Neural cell (in vitro differentiated cells): ENCODE measurements around the gene FAF1. TPM values are rescaled to one million over a fixed set of nuclear protein-coding genes. Genes with fewer than 3 reads are reported as not detected.

Experiments used
- H2AFZ ChIP-seq: fragments of 200-600, 300-800 bp; sonication (generic), shearing (Covaris generic); 2 replicates; pipeline ENCODE4 v1.6.0; 2014; ENCODE audit warnings: low read depth, mild to moderate bottlenecking, antibody characterized with exemption, low read length, moderate library complexity
- H3F3A ChIP-seq: fragments of 200-600 bp; shearing (Covaris generic); 2 replicates; pipeline ENCODE4 v1.6.1; 2016; ENCODE audit warnings: mild to moderate bottlenecking, moderate library complexity, mixed read lengths, antibody characterized with exemption, low read length; ENCODE audit not compliant: insufficient read depth, poor library complexity, severe bottlenecking
- H3K27ac ChIP-seq: fragments of 200-600, 300-800 bp; sonication (generic), shearing (Covaris generic); 2 replicates; pipeline ENCODE4 v1.5.1; 2014; ENCODE audit warnings: mild to moderate bottlenecking, low read length, moderate library complexity
- H3K27me3 ChIP-seq: fragments of 300-800, 200-600 bp; sonication (generic), shearing (Covaris generic); 2 replicates; pipeline ENCODE4 v1.6.0; 2014; ENCODE audit warnings: mild to moderate bottlenecking, low read depth, low read length, moderate library complexity; ENCODE audit not compliant: insufficient read depth
- H3K36me3 ChIP-seq: fragments of 300-800, 200-600 bp; sonication (generic), shearing (Covaris generic); 2 replicates; pipeline ENCODE4 v1.5.1; 2014; ENCODE audit warnings: mild to moderate bottlenecking, antibody characterized with exemption, low read length, moderate library complexity; ENCODE audit not compliant: insufficient read depth
- H3K4me2 ChIP-seq: fragments of 300-800, 200-600 bp; sonication (generic), shearing (Covaris generic); 2 replicates; pipeline ENCODE4 v1.6.0; 2014; ENCODE audit warnings: mild to moderate bottlenecking, low read length
- H3K4me3 ChIP-seq: fragments of 300-800, 200-600 bp; sonication (generic), shearing (Covaris generic); 2 replicates; pipeline ENCODE4 v1.5.1; 2014; ENCODE audit warnings: mild to moderate bottlenecking, low read length, moderate library complexity
- H3K79me2 ChIP-seq: fragments of 200-600 bp; shearing (Covaris generic); replicated peaks from 2 replicates; pipeline ENCODE4 v1.6.0; 2014; ENCODE audit warnings: mild to moderate bottlenecking, low read length, moderate library complexity; ENCODE audit not compliant: insufficient read depth
- H3K9ac ChIP-seq: fragments of 300-800, 200-600 bp; sonication (generic), shearing (Covaris generic); 2 replicates; pipeline ENCODE4 v1.6.1; 2016; ENCODE audit warnings: mild to moderate bottlenecking, low read length, mixed read lengths
- H3K9me2 ChIP-seq: fragments of 200-600 bp; shearing (Covaris generic); 2 replicates; pipeline ENCODE4 v1.6.1; 2016; ENCODE audit warnings: mild to moderate bottlenecking, low read length, mixed read lengths; ENCODE audit not compliant: insufficient read depth
- H3K9me3 ChIP-seq: fragments of 200-600, 300-800 bp; sonication (generic), shearing (Covaris generic); 2 replicates; pipeline ENCODE4 v1.6.1; 2016; ENCODE audit warnings: mild to moderate bottlenecking, mixed run types, low read length, moderate library complexity, mixed read lengths
- H4K20me1 ChIP-seq: fragments of 200-600 bp; shearing (Covaris generic); 2 replicates; pipeline ENCODE4 v1.6.1; 2016; ENCODE audit warnings: mild to moderate bottlenecking, mixed run types; ENCODE audit not compliant: insufficient read depth
- CTCF ChIP-seq: fragments of 450-650 bp; IDR thresholded peaks from 2 replicates; pipeline ENCODE4 v1.5.1; 2014; ENCODE audit warnings: antibody characterized with exemption, mild to moderate bottlenecking, moderate library complexity; ENCODE audit not compliant: poor library complexity, severe bottlenecking
- EP300 ChIP-seq: fragments of 450-650 bp; conservative IDR thresholded peaks from 2 replicates; pipeline ENCODE4 v1.6.1; 2014; ENCODE audit warnings: antibody characterized with exemption, mild to moderate bottlenecking, moderate library complexity; ENCODE audit not compliant: poor library complexity, severe bottlenecking
- EZH2 ChIP-seq: fragments of 200-600, 300-800 bp; shearing (Covaris generic), sonication (generic); IDR thresholded peaks from 2 replicates; pipeline ENCODE4 v1.6.1; 2014; ENCODE audit warnings: antibody characterized with exemption, low read length, borderline replicate concordance, mild to moderate bottlenecking; ENCODE audit not compliant: insufficient read depth, poor library complexity, severe bottlenecking
- MXI1 ChIP-seq: fragments of 450-650 bp; conservative IDR thresholded peaks from 2 replicates; pipeline ENCODE4 v1.6.1; 2014; ENCODE audit warnings: antibody characterized with exemption, mild to moderate bottlenecking; ENCODE audit not compliant: poor library complexity, severe bottlenecking
- POLR2AphosphoS5 ChIP-seq: IDR thresholded peaks from 2 replicates; pipeline ENCODE4 v1.6.1; 2012
- RAD21 ChIP-seq: fragments of 450-650 bp; conservative IDR thresholded peaks from 2 replicates; pipeline ENCODE4 v1.6.1; 2014; ENCODE audit warnings: antibody characterized with exemption, mild to moderate bottlenecking, moderate library complexity
- SMC3 ChIP-seq: fragments of 450-650 bp; conservative IDR thresholded peaks from 2 replicates; pipeline ENCODE4 v1.6.1; 2014; ENCODE audit warnings: antibody characterized with exemption, mild to moderate bottlenecking, moderate library complexity; ENCODE audit not compliant: poor library complexity
- TAF1 ChIP-seq: IDR thresholded peaks from 2 replicates; pipeline ENCODE4 v1.6.1; 2012; ENCODE audit warnings: low read depth
- polyA plus RNA-seq: library from polyadenylated mRNA; depleted of rRNA; stranded (reverse); fragments of >200 nt; gene quantifications from 2 replicates; pipeline ENCODE4 v1.2.3, GENCODE V29; 2014
- TF ChIP-seq, protein P1 (sequence below): IDR thresholded peaks from 2 replicates; pipeline ENCODE4 v1.6.1; 2012; ENCODE audit warnings: borderline replicate concordance

Gene FAF1
- polyA plus RNA-seq, 1 donor from 2014 or later = 52.1 TPM

DNA sequence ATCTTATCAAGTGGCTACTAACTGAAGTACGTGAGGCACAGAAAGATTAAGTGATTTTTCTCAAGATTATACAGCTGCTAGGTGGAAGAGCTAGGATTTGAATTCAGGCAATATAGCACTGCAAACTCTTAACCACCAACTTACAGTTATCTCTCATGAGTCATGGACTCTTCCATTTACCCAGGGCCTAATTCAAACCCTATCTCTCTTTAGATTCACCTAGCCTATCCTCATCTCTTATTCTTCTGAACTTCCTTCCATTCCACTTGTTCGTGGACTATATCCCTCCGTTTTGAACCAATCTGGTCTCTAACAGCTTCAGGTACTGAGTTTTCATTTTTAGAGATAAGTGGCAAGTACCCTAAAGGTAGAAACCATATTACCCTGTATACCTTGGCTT is 444.0 kb downstream of the FAF1 start:
- Histone ChIP-seq H3F3A (no peaks in the 10 kb centered on the region), H3K27ac (no peak overlapping the region), H3K4me3 (no peak overlapping the region), H4K20me1 (no peaks in the 10 kb centered on the region), H3K9me2 (no peaks in the 10 kb centered on the region), H3K4me2 (no peak overlapping the region), H3K27me3 (no peaks in the 10 kb centered on the region), H3K79me2 (no peaks in the 10 kb centered on the region), H3K36me3 (no peaks in the 10 kb centered on the region), H3K9ac (no peak overlapping the region), H2AFZ (no peak overlapping the region), H3K9me3 (no peaks in the 10 kb centered on the region)
- TF ChIP-seq POLR2AphosphoS5 = no peak
- TF ChIP-seq CTCF = no peak
- TF ChIP-seq SMC3 = no peak

DNA sequence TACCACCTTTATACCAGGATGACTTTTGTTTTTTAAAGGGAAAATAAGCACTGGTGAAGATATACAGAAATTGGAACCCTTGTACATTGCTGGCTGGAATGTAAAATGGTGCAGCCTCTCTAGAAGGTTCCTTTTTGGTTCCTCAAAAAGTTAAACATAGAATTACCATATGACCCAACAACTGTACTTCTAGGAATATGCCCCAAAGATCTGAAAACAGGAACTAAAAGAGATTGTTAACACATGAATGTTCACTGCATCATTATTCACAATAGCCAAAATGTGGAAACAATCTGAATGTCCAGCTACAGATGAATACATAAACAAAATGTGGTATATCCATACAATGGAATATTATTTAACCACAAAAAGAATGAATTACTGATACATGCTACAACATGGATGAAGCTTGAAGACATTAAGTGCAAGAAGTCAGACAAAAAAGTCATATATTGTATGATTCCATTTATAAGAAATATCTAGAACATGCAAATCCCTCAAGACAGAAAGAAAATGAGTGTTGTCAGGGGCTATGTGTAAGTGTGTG is 452.0 kb downstream of the FAF1 start:
- Histone ChIP-seq H3K4me2 (no peak overlapping the region), H3K9ac (no peak overlapping the region), H3K9me3 (peaks cover 7% of the 10 kb centered on the region), H3K9me2 (no peaks in the 10 kb centered on the region), H2AFZ (no peak overlapping the region), H3K79me2 (no peaks in the 10 kb centered on the region), H3K27me3 (no peaks in the 10 kb centered on the region), H3K27ac (no peak overlapping the region), H3K36me3 (no peaks in the 10 kb centered on the region), H3F3A (no peaks in the 10 kb centered on the region), H3K4me3 (no peak overlapping the region), H4K20me1 (no peaks in the 10 kb centered on the region)
- TF ChIP-seq RAD21 (no peak), CTCF (no peak), POLR2AphosphoS5 (no peak), SMC3 (no peak), TAF1 (no peak), EZH2 (no peak), MXI1 (no peak), EP300 (no peak)
- TF ChIP-seq, protein P1, sequence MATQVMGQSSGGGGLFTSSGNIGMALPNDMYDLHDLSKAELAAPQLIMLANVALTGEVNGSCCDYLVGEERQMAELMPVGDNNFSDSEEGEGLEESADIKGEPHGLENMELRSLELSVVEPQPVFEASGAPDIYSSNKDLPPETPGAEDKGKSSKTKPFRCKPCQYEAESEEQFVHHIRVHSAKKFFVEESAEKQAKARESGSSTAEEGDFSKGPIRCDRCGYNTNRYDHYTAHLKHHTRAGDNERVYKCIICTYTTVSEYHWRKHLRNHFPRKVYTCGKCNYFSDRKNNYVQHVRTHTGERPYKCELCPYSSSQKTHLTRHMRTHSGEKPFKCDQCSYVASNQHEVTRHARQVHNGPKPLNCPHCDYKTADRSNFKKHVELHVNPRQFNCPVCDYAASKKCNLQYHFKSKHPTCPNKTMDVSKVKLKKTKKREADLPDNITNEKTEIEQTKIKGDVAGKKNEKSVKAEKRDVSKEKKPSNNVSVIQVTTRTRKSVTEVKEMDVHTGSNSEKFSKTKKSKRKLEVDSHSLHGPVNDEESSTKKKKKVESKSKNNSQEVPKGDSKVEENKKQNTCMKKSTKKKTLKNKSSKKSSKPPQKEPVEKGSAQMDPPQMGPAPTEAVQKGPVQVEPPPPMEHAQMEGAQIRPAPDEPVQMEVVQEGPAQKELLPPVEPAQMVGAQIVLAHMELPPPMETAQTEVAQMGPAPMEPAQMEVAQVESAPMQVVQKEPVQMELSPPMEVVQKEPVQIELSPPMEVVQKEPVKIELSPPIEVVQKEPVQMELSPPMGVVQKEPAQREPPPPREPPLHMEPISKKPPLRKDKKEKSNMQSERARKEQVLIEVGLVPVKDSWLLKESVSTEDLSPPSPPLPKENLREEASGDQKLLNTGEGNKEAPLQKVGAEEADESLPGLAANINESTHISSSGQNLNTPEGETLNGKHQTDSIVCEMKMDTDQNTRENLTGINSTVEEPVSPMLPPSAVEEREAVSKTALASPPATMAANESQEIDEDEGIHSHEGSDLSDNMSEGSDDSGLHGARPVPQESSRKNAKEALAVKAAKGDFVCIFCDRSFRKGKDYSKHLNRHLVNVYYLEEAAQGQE = no peak
